HG02973 (cell line): ENCODE measurements around the gene CTBP1.

Experiments
- ATAC-seq: cut with Tn5 transposase; IDR thresholded peaks from one replicate; pipeline ENCODE4 v1.9.1; 2021; ENCODE audit warnings: moderate library complexity; ENCODE audit not compliant: unreplicated experiment

The CTBP1 gene

DNA sequence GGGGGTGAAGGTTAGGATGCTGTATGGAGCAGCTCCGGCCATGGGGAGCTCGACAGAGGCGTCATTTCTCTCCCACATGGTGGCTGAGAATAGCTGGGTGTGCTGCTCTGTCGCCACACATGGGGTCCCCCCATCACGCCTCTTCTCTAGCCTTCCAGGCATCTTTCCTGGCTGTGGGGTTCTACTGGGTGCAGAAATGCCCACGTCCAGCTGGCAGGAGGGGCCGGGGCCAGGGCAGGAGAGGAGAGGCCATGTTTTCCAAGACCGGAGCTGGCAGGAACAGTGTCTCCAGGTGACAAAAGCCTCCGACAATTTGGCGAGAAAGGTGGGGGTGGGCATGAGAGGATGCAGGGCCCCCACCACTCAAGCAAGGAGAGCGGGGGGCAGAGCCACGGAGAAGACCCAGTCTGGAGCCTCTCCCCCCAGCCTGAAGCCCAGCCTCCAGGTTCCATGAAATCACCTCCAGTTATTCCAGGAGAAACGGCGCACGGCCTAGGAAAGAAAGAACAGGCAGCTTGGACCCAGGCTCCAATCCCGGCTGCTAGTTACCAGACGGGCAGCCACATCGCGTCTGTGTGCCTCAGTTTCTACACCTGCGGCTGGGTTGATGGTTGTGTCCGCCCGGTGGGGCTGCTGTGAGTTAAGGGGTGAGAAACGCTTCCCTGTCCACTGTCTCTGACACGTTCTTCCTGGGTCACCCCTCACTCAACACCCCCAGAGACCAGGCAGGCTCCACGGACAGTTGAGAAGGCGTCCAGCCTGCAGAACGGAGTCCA is 49.2 kb downstream of the CTBP1 start:
- ATAC-seq: no peak

DNA sequence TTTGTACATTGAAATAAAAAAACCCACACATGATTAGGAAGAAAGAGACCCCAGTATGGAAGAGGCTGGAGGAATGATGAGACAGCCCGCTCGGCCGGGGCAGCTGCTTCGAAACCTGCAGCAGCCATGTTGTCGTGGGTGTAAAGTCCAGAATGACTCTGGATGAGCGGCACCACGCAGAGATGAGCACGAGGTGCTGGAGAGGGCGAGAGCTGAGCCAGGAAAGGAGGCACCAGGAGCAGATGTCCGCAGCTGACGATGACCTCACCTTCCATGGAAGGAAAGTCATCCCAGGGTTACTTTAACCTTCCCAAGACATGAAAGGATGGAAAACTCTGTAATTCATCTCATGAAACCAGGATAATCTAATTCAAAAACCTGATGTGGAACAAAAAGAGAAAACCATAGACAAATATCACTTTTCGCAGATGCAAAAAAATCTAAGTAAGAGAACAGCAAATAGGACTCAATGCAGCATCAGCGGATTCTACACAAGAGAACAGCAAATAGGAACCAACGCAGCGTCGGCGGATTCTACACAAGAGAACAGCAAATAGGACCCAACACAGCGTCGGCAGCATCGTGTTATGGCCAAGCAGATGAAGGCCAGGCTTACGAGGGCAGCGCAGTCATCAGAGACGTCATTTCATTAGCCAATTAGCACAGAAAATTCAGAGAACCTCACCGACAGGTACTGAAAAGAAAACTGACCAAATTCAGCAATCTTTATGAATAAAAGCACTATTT is 50.7 kb downstream of the CTBP1 start:
- no peak for ATAC-seq

DNA sequence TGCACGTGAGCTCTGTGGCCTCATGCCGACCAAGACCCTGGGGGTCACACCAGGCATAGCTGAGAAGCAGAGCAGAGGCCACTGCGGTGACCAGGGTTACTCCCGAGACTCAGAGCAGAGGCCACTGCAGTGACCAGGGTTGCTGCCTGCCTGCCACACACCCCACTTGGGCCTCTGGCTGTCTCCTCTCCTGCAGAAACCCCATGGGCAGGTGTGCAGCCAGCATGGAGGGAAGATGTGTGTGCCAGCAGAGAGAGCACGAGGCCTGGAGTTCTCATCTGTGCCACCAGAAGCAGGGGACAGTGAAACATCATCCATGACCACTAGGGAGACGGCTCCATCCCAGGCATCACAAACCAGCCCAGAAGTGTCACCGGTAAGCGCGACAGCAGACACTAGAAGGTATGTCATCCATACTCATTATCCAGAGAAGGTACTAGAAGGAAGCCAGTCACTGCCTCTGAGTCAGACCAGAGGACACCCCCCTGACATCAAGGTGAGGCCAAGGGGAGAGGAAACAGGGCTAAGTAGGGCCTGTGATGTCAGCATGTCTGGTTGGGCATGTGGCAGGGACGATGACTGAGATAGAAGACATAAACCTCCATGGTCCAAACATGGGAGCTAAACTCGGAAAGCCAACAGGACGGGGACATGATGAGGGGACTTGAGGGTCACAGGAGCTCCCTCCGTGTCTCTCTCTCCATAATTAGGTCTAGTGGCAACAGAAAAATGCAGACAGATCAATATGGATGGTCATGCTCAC is 52.3 kb downstream of the CTBP1 start:
- no peak for ATAC-seq

- ATAC-seq: no peak
Observed at GRCh38 chr4:1195891-1196401, 53.0 kb downstream of the CTBP1 start.

- no peak for ATAC-seq
Observed at GRCh38 chr4:1195109-1195671, 53.7 kb downstream of the CTBP1 start.

DNA sequence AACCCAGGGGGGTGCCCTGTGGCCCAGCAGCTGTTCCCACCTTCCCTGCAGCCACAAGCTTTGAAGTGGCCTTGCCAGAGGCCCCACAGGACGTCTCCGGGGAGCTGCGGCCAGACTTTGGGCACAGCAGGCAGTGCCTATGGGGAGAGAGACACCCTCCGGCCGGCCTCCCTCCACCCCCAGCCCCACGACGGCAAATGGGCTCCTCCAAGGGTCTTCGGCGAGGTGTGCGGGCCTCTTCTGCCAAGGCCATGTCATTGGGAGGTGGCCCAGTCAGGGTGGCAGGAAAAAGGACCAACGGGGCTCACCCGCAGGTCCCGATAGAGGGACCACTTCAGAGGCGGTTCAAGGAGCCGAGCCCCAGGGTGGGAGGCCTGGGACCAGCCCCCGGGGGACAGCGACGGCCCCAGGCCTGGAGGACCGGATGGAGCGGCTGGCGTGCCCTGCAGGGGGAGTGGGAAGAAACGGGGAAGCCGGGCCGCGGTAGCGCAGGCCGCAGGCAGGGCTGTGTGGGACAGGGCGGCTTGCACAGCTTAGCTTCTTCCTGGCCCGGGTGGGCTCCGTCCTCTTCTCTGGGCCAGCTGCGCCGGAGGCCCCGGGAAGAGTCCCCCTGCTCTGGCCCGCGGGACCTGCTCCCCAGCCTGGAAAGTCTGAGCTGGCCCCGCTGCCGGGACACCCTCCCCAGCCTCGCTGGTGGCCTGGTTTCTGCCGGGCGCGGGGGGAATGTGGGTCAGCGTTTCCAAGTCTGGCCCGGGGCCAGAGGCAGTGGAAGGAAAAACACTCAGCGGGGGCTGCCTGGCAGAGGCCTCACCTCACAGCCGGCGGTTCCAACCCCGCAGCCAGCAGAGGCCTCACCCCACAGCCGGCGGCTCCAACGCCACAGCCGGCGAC is 54.7 kb downstream of the CTBP1 start:
- no peak for ATAC-seq

DNA sequence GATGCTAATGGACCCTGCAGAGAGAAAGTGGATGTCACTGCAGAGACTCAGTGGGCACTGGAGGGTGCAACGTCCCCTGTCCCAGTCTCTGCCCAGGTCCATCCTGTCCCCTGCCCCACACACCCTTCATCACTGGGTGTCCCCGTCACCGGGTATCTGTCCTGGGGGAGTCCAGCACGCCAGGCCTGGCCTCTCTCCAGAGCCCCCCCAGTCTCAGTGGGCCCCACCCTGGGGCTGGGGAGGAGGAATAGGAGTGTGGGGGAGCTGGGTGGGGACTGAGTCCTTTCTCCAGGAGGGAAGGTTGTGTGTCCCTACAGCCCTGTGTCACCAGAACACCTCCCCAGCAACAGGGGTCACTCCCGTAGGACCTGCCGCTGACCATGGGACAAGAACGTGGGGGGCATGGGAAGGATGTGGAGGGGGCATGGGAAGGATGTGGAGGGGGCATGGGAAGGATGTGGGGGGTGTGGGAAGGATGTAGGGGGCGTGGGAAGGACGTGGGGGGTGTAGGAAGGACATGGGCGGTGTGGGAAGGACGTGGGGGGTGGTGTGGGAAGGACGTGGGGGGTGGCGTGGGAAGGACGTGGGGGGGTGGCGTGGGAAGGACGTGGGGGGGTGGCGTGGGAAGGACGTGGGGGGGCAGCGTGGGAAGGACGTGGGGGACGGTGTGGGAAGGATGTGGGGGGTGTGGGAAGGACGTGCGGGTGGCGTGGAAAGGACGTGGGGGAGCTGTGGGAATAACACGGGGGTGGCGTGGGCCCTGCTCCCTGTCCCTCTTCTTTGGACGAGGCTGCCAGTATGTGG is 55.5 kb downstream of the CTBP1 start:
- no peak for ATAC-seq

DNA sequence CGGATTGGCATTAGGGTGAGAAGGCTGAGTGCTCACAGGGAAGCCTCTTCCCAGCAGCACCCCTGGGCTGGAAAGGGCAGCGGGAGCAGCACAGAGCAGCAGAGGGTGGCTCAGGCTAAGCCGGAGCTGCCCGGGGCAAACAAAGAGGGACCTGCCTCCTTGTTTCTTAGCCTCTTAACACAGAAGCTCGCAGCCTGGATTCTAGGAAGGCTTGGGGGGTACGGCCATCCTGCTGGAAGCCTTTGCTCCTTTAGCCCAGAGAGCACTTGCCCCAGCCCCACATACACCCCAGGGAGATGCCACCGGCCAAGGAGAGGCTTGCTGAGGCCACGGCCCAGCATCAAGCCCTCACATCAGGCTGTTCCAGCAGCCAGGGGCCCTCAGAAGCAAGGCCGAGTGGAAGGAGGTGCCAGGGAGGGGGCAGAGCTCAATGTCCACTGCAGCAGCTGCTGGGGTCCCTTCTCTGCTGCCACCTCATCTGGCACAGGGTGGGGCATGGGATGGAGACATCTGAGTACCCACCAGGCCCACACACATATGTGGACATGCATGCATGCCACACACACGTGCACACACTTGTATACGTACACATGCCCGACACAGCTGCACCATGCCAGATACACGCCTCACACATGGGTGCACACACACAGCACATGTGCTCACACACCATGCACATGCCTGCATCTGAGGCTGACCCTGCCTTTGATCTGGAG is 56.3 kb downstream of the CTBP1 start:
- no peak for ATAC-seq

GRCh38 chr4:1192091-1192492 is 56.8 kb downstream of the CTBP1 start:
- no peak for ATAC-seq

DNA sequence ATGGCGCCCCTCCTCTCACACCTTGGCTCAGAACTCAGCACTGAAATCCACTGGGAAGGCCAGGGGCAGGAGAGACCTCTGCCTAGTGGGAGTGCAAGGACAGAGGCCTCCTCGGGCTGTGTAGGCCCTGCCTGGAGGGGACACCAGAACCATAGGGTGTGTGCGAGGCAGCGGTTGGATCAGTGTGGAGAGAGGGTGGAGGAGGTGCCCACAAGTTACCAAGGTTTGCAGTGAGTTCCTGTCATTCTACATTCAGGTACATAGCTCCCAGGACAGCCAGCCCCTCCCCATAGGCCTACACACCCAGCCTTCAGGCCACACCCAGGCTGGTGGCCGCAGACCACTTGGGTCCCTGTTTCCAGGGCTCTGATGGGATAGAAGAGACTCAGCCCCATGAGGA is 57.3 kb downstream of the CTBP1 start:
- ATAC-seq: no peak

- ATAC-seq: no peak
Observed at GRCh38 chr4:1187182-1187581, 61.7 kb downstream of the CTBP1 start.

- ATAC-seq: peak; percentile 63
Observed at GRCh38 chr4:1183985-1184773, 64.8 kb downstream of the CTBP1 start.

- ATAC-seq: no peak
Observed at GRCh38 chr4:1182313-1182712, 66.6 kb downstream of the CTBP1 start.

GRCh38 chr4:1180663-1181062 is 68.3 kb downstream of the CTBP1 start:
- no peak for ATAC-seq

DNA sequence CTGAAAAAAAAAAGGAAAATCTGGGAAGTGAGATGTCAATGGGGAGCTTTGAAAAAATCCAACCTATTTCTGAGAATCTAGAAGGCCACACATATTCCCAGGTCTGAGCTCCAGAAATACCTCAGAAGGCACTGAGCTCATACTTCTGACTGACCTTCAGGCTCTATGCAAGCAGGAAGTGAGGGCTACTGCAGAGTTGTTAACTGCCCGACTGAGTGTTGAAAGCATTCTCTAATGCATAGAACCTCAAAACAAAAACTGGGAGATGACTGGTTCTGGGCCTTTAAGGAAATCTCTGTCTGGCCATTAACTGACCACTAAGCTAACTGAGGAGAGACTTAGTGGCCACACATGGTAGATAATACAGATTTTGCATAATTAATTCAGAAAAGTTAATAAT is 69.0 kb downstream of the CTBP1 start:
- ATAC-seq: no peak

DNA sequence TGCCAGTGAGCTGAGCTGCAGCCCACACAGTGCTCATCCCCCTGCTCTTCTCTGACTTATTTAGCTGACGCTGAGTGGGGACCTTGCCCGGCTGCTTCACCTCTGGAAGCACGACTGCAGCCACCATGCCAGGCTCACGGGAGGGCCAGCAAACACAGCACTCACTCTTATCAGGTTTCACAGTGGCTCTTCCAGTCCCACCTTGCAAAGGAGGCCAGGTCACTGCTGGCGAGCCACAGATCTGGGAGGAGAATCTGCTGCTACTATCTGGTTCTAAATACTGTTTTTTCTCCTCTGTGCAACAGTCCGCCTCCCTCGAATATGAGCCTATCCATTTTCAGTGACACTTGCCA is 69.9 kb downstream of the CTBP1 start:
- no peak for ATAC-seq

GRCh38 chr4:1178300-1179088 is 70.4 kb downstream of the CTBP1 start:
- no peak for ATAC-seq
